Heart right ventricle (tissue), 16 donors: Measurements from ENCODE around the gene UBE2F. TPM values are rescaled to one million over a fixed set of nuclear protein-coding genes. Genes with fewer than 3 reads are reported as not detected.

Source experiments
- ATAC-seq, 8 donors: fragments of 200-7000 bp; cut with Tn5 transposase; one replicate each; pipeline ENCODE4 v1.9.1; 2020; ENCODE audit warnings: mild to moderate bottlenecking in 8 of 8, moderate library complexity in 8 of 8, moderate number of reproducible peaks in 1 of 8
- DNase-seq, 2 donors: peaks; one replicate each; pipeline ENCODE4 v3.0.0-alpha.2; 2020
- H3K27ac ChIP-seq, 10 donors: fragments of 200-600 bp; sonication (generic) in 2 of 10; one replicate each; pipeline versions ENCODE4 v1.5.0 to v1.8.0; 2020 to 2022; ENCODE audit warnings: mild to moderate bottlenecking in 3 of 10
- H3K27me3 ChIP-seq, 7 donors: fragments of 200-600 bp; one replicate each; pipeline ENCODE4 v1.8.0; 2021 to 2022; ENCODE audit warnings: mild to moderate bottlenecking in 2 of 7
- H3K36me3 ChIP-seq, 9 donors: fragments of 200-600 bp; sonication (generic) in 1 of 9; one replicate each; pipeline versions ENCODE4 v1.5.0 to v1.8.0; 2020 to 2022; ENCODE audit warnings: mild to moderate bottlenecking in 2 of 9
- H3K4me1 ChIP-seq, 9 donors: fragments of 200-600 bp; sonication (generic) in 1 of 9; one replicate each; pipeline versions ENCODE4 v1.5.0 to v1.8.0; 2020 to 2022; ENCODE audit warnings: mild to moderate bottlenecking in 4 of 9
- H3K4me3 ChIP-seq, 10 donors: fragments of 200-600 bp; sonication (generic) in 2 of 10; one replicate each; pipeline versions ENCODE4 v1.5.0 to v1.8.0; 2020 to 2022; ENCODE audit warnings: mild to moderate bottlenecking in 7 of 10, moderate library complexity in 2 of 10
- H3K9me3 ChIP-seq, 11 donors: fragments of 200-600 bp in 10 of 11; sonication (generic) in 2 of 11; one replicate each; pipeline versions ENCODE4 v1.5.0 to v1.8.0; 2013 to 2022; ENCODE audit warnings: mild to moderate bottlenecking in 2 of 11, control low read depth in 1 of 11, moderate library complexity in 1 of 11
- CTCF ChIP-seq, 9 donors: fragments of 200-600 bp; sonication (generic) in 2 of 9; IDR thresholded peaks; one replicate each; pipeline versions ENCODE4 v1.5.0 to v1.8.0; 2021 to 2022; ENCODE audit warnings: antibody characterized with exemption in 9 of 9, mild to moderate bottlenecking in 5 of 9, moderate library complexity in 1 of 9
- whole genome bisulfite sequencing, 2 donors: extraction: QIAGEN DNeasy Blood & Tissue Kit; methylation state at CpG; one replicate each; pipeline ENCODE4 v1.1.7; 2013; ENCODE audit warnings: inconsistent platforms in 1 of 2; 5-methylcytosine and 5-hydroxymethylcytosine counted together
- intact Hi-C, 10 donors: fragments of 100-400 bp; cut with DNase I; formaldehyde crosslinking; loops; one replicate each; pipeline versions ENCODE4 v1.11.1 to v1.14.2; 2022
- polyA plus RNA-seq, 2 donors: library from polyadenylated mRNA; stranded (reverse); fragments of 200-250 nt; gene quantifications; one replicate each; pipeline ENCODE4 v1.2.3, GENCODE V29; 2013
- total RNA-seq, 10 donors: library from RNA; stranded (reverse); fragmentation: NEBNext Ultra II Directional in 3 of 10; extraction: Animal tissue kit (Norgen Biotek cat#: 25700) in 3 of 10; gene quantifications; one replicate each; pipeline versions ENCODE4 v1.2.1 to v1.2.4, GENCODE V29; 2021 to 2023
- donor health status: Arrhythmogenic right ventricular cardiomyopathy.
- donor health status: ischemic (EF 13 %, LVEDD 7.1; RV severe dilation, severe dysfunction).
- donor health status: healthy with polysubstance abuse.
- donor health status: DM: no; HTN: yes; CAD: no.
- donor health status: DM: no; HTN: no; CAD: no.
- donor health status: ischemic (EF 25% LVEDD 6.9; RV normal size, moderate dysfunction).
- donor health status: ischemic (EF 25% LVEDD 5.7; RV mildly dilated, moderate dysfunction).
- donor health status: healthy.
- donor health status: DM: yes; HTN: yes; CAD: no.
- donor health status: Ischemic cardiomyopathy.
- donor health status: ischemic (EF 35%, LVEDD 5.7; RV mildly dilated, moderate dysfunction).
- donor health status: nonischemic (EF 11% LVEDD 7.7; RV severe dilation, severe dysfunction).
- donor health status: DM: yes; HTN: yes; CAD: no.
- donor health status: PGD.
- donor health status: ischemic (EF 29% LVEDD 5.4; RV normal size, mild dysfunction).
- donor health status: nonischemic (EF 23%, LVEDD 6.1; RV moderate dilation, normal function).

The UBE2F gene
- total and polyA plus RNA-seq, 12 donors, result 43.5 to 82.2 (median 63.7) TPM

- peaks cover 0 to 67% (median 25%) of the 10 kb centered on the region in 9 donors for H3K36me3 ChIP-seq
- 81 to 91% methylated on average over 7 of the region's 7 CpGs for WGBS, 2 donors
- ATAC-seq (no peak), DNase-seq (no peak)
- no peaks in the 10 kb centered on the region for H3K27me3 ChIP-seq
- intact Hi-C loops, result no loop called here
- peaks cover 0 to 7% (median 0%) of the 10 kb centered on the region in 11 donors for H3K9me3 ChIP-seq
- H3K4me1 ChIP-seq, result peaks cover 0 to 8% (median 0%) of the 10 kb centered on the region in 9 donors
- no peak overlapping the region for H3K4me3 ChIP-seq
- no peak overlapping the region for H3K27ac ChIP-seq
- TF ChIP-seq CTCF (IDR thresholded peaks at IDR 0.05), result no peak
Measured at GRCh38 chr2:238084761-238085160, 117.9 kb downstream of the UBE2F start.

- Histone ChIP-seq H3K9me3 (no peaks in the 10 kb centered on the region), H3K36me3 (peaks cover 0 to 57% (median 25%) of the 10 kb centered on the region in 9 donors), H3K27ac (no peak overlapping the region), H3K4me1 (peaks cover 0 to 8% (median 0%) of the 10 kb centered on the region in 9 donors), H3K27me3 (no peaks in the 10 kb centered on the region), H3K4me3 (no peak overlapping the region)
- WGBS, 2 donors, result 98 to 99% methylated on average over 3 of the region's 3 CpGs
- DNase-seq (no peak), ATAC-seq (no peak)
- TF ChIP-seq CTCF (IDR thresholded peaks at IDR 0.05), result no peak
- intact Hi-C loops, result no loop called here
Measured at GRCh38 chr2:238085899-238086298, 119.1 kb downstream of the UBE2F start.

- intact Hi-C loops, result no loop called here
- no peak for TF ChIP-seq CTCF (IDR thresholded peaks at IDR 0.05)
- 89 to 96% methylated on average over 2 of the region's 2 CpGs for WGBS, 2 donors
- Histone ChIP-seq H3K9me3 (no peaks in the 10 kb centered on the region), H3K27ac (no peak overlapping the region), H3K4me1 (peaks cover 0 to 8% (median 0%) of the 10 kb centered on the region in 9 donors), H3K36me3 (peaks cover 0 to 45% (median 16%) of the 10 kb centered on the region in 9 donors), H3K4me3 (no peak overlapping the region), H3K27me3 (no peaks in the 10 kb centered on the region)
- DNase-seq, result no peak
- peak in 1 of 8 donors; percentile 14 for ATAC-seq
Measured at GRCh38 chr2:238087211-238087610, 120.4 kb downstream of the UBE2F start.

GRCh38 chr2:238090887-238091286, 124.1 kb downstream of the UBE2F start:
- no peak for DNase-seq
- peaks cover 0 to 11% (median 0%) of the 10 kb centered on the region in 9 donors for H3K36me3 ChIP-seq
- no peaks in the 10 kb centered on the region for H3K9me3 ChIP-seq
- WGBS, 2 donors, result 87 to 95% methylated on average over 4 of the region's 4 CpGs
- intact Hi-C loops, result no loop called here
- H3K4me1 ChIP-seq, result peaks cover 0 to 8% (median 0%) of the 10 kb centered on the region in 9 donors
- H3K4me3 ChIP-seq, result no peak overlapping the region
- ATAC-seq, result no peak
- H3K27ac ChIP-seq, result no peak overlapping the region
- H3K27me3 ChIP-seq, result no peaks in the 10 kb centered on the region
- no peak for TF ChIP-seq CTCF (IDR thresholded peaks at IDR 0.05)
